SU-DHL-6 (cell line): Measurements from ENCODE around the gene KLHL15.

ENCODE experiments used
- H2AFZ ChIP-seq: fragments of 200-600 bp; sonication (generic); 2 replicates; pipeline ENCODE4 v1.6.1; 2014; ENCODE audit warnings: low read depth, mild to moderate bottlenecking, moderate library complexity, mixed read lengths, antibody characterized with exemption, low read length; ENCODE audit not compliant: severe bottlenecking
- H3F3A ChIP-seq: fragments of 200-600 bp; shearing (Covaris generic); 2 replicates; pipeline ENCODE4 v1.6.0; 2016; ENCODE audit warnings: antibody characterized with exemption, mild to moderate bottlenecking; ENCODE audit not compliant: insufficient read depth
- H3K27ac ChIP-seq: fragments of 200-600 bp; sonication (generic); 2 replicates; pipeline ENCODE4 v1.5.1; 2016; ENCODE audit warnings: low read depth, mild to moderate bottlenecking, low read length, moderate library complexity, mixed read lengths
- H3K27me3 ChIP-seq: fragments of 200-600 bp; sonication (generic), shearing (Covaris generic); 2 replicates; pipeline ENCODE4 v1.6.0; 2014; ENCODE audit warnings: mild to moderate bottlenecking, low read length
- H3K36me3 ChIP-seq: fragments of 200-600 bp; sonication (generic); 2 replicates; pipeline ENCODE4 v1.6.1; 2014; ENCODE audit warnings: mild to moderate bottlenecking, low read length, mixed read lengths
- H3K4me2 ChIP-seq: fragments of 300-600, 200-600 bp; shearing (Covaris generic), sonication (generic); 2 replicates; pipeline ENCODE4 v1.6.0; 2014; ENCODE audit warnings: low read length, low read depth, mild to moderate bottlenecking; ENCODE audit not compliant: poor library complexity, severe bottlenecking
- H3K4me3 ChIP-seq: fragments of 200-600 bp; sonication (generic); 2 replicates; pipeline ENCODE4 v1.5.1; 2014; ENCODE audit warnings: antibody characterized with exemption, low read length, mild to moderate bottlenecking, mixed read lengths; ENCODE audit not compliant: insufficient read depth, poor library complexity, severe bottlenecking
- H3K79me2 ChIP-seq: fragments of 200-600 bp; sonication (generic); 2 replicates; pipeline ENCODE4 v1.6.1; 2014; ENCODE audit warnings: mild to moderate bottlenecking, low read length, moderate library complexity; ENCODE audit not compliant: insufficient read depth
- H3K9ac ChIP-seq: fragments of 200-600 bp; sonication (generic); 2 replicates; pipeline ENCODE4 v1.7.0; 2014; ENCODE audit warnings: mild to moderate bottlenecking, low read length
- H3K9me2 ChIP-seq: fragments of 200-600 bp; sonication (generic); replicated peaks from 2 replicates; pipeline ENCODE4 v1.6.1; 2014; ENCODE audit warnings: low read length; ENCODE audit not compliant: insufficient read depth
- H3K9me3 ChIP-seq: fragments of 200-600 bp; sonication (generic); 2 replicates; pipeline ENCODE4 v1.6.1; 2014; ENCODE audit warnings: low read length, mixed read lengths; ENCODE audit not compliant: insufficient read depth
- H4K20me1 ChIP-seq: fragments of 200-600 bp; sonication (generic); 2 replicates; pipeline ENCODE4 v1.6.1; 2014; ENCODE audit warnings: low read depth, mild to moderate bottlenecking, antibody characterized with exemption, low read length, moderate library complexity, mixed read lengths
- EZH2phosphoT487 ChIP-seq: fragments of 200-600 bp; sonication (generic), shearing (Covaris generic); conservative IDR thresholded peaks from 2 replicates; pipeline ENCODE4 v1.6.1; 2018; ENCODE audit warnings: mild to moderate bottlenecking, antibody characterized with exemption, low read length, moderate library complexity, mixed read lengths
- TF ChIP-seq, protein P1 (sequence below): fragments of 200-600 bp; sonication (generic); IDR thresholded peaks from one replicate; pipeline ENCODE4 v1.5.1; 2017; ENCODE audit warnings: antibody characterized with exemption, mild to moderate bottlenecking, low read length, moderate library complexity; ENCODE audit not compliant: insufficient read depth, poor library complexity, severe bottlenecking

The KLHL15 gene

DNA sequence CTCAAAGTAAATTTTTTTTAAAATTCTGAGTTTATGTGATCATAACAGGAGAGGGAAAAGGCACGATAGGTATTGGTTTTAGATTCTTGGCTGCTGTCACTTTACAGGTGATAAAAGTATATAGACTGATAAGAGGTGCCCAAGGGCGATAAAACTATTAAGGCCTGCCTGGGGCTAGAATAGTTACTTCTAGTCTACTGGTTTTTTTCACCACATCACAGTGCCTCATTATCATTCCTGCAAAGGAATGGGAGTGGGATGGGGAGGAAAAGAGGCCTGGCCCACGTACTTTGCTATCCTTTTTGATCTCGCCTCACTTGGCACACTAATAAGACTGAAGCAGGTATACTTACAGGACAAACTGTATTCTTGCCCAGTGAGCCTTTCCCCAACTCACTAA is 72.6 kb downstream of the KLHL15 start:
- no peaks in the 10 kb centered on the region for H3K9me3 ChIP-seq
- no peak overlapping the region for H3K27ac ChIP-seq
- H4K20me1 ChIP-seq, result no peaks in the 10 kb centered on the region
- H3K4me2 ChIP-seq, result no peak overlapping the region
- no peaks in the 10 kb centered on the region for H3K36me3 ChIP-seq
- no peak overlapping the region for H3K4me3 ChIP-seq
- no peaks in the 10 kb centered on the region for H3K79me2 ChIP-seq
- no peaks in the 10 kb centered on the region for H3K27me3 ChIP-seq
- no peaks in the 10 kb centered on the region for H3K9me2 ChIP-seq
- H2AFZ ChIP-seq, result no peak overlapping the region
- no peaks in the 10 kb centered on the region for H3F3A ChIP-seq
- H3K9ac ChIP-seq, result no peak overlapping the region
- TF ChIP-seq EZH2phosphoT487, result no peak
- TF ChIP-seq, protein P1, sequence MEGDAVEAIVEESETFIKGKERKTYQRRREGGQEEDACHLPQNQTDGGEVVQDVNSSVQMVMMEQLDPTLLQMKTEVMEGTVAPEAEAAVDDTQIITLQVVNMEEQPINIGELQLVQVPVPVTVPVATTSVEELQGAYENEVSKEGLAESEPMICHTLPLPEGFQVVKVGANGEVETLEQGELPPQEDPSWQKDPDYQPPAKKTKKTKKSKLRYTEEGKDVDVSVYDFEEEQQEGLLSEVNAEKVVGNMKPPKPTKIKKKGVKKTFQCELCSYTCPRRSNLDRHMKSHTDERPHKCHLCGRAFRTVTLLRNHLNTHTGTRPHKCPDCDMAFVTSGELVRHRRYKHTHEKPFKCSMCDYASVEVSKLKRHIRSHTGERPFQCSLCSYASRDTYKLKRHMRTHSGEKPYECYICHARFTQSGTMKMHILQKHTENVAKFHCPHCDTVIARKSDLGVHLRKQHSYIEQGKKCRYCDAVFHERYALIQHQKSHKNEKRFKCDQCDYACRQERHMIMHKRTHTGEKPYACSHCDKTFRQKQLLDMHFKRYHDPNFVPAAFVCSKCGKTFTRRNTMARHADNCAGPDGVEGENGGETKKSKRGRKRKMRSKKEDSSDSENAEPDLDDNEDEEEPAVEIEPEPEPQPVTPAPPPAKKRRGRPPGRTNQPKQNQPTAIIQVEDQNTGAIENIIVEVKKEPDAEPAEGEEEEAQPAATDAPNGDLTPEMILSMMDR, result no peak

GRCh38 chrX:23953908-23954269 is 73.1 kb downstream of the KLHL15 start:
- no peak overlapping the region for H3K4me3 ChIP-seq
- no peaks in the 10 kb centered on the region for H4K20me1 ChIP-seq
- no peaks in the 10 kb centered on the region for H3K36me3 ChIP-seq
- no peaks in the 10 kb centered on the region for H3K9me2 ChIP-seq
- no peaks in the 10 kb centered on the region for H3K27me3 ChIP-seq
- H3K9ac ChIP-seq, result no peak overlapping the region
- H3K4me2 ChIP-seq, result peak overlapping the region; percentile 58
- no peaks in the 10 kb centered on the region for H3K79me2 ChIP-seq
- TF ChIP-seq, protein P1, result no peak
- TF ChIP-seq EZH2phosphoT487, result no peak
- H3K27ac ChIP-seq, result no peak overlapping the region
- no peaks in the 10 kb centered on the region for H3F3A ChIP-seq
- H2AFZ ChIP-seq, result peak overlapping the region; percentile 51
- H3K9me3 ChIP-seq, result no peaks in the 10 kb centered on the region

GRCh38 chrX:23952984-23953907 is 73.7 kb downstream of the KLHL15 start:
- Histone ChIP-seq H3K79me2 (no peaks in the 10 kb centered on the region), H4K20me1 (no peaks in the 10 kb centered on the region), H3K27ac (no peak overlapping the region), H3K4me3 (no peak overlapping the region), H3K4me2 (peak overlapping the region; percentile 58), H3K36me3 (no peaks in the 10 kb centered on the region), H3K27me3 (no peaks in the 10 kb centered on the region), H3K9me3 (no peaks in the 10 kb centered on the region), H2AFZ (peak overlapping the region; percentile 51), H3K9me2 (no peaks in the 10 kb centered on the region), H3K9ac (no peak overlapping the region), H3F3A (no peaks in the 10 kb centered on the region)
- TF ChIP-seq, protein P1, result no peak
- TF ChIP-seq EZH2phosphoT487, result no peak
